HG03460 (cell line): ENCODE results near the gene IDI1.
A peak's percentile ranks its signal among the peaks of the same experiment; 100 is the strongest.

ENCODE experiments used
- ATAC-seq: cut with Tn5 transposase; IDR thresholded peaks from one replicate; pipeline ENCODE4 v1.9.1; 2021; ENCODE audit not compliant: unreplicated experiment

The IDI1 gene

DNA sequence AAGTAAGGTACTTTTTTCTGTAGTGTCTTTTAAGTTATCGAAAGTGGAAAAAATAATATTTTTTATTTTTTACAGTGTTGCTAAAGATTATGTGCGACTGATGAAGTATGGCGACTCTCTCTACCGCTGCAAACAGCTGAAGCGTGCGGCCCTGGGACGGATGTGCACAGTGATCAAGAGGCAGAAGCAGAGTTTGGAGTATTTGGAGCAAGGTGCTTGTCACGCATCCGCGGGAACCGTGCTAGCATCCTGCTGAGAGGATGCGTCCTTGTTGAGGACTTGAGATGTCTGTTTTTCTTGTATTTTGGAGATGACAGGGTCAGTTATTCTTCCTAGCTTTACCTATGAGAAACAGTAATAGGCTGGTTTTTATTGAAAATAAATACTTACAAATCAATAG lies 52.9 kb downstream of the IDI1 start:
- ATAC-seq = no peak

DNA sequence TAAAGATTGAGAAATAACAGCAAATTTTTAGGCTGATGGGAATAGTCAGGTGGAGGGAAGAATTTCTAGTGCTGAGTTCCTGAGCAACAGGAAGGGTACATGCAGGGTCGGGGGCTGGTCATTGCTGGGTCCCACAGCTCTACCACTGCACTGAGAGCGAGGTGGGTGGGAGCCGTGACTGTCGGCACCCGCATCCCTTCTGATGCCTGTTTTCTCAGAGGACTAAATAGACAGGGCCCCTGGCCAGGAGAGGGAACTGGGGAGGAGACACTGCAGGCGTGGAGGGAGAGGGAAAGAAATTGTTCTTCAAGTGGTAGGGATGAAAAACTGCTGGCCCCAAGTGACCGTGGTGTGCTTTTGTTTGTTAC lies 53.4 kb downstream of the IDI1 start:
- no peak for ATAC-seq

DNA sequence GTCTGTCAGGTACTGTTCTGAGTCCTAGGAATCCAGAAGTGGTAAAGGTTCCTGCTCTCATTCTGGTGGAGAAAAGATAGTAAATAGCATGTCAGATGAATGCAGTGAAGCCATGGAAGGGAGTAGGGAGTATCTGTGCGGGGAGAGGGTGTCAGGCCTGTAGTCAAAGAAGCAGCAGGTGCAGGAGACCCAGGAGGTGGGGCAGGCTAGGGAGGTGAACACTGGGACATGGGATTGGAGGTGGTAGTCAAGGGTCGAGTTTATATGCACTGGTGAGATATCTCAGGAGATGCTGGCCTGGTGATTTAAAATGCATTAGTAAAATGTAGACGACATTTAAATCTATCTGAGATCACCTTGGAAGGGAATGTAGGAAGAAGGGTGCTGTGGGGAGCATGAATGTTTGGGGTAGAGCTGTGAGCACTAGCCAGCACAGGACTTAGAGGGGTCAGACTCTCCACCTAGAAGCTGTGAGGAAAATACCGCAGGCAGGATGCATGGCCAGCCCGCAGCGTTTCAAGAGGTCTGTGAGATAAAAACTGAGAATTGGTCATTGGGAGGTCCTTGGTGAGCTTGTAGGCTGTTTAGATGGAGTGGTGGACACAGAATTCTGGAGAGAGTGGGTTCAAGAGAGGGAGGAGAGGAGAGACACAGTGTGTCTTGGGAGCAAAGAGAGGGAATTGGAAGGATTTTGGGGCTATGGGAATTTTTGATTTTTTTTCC lies 53.9 kb downstream of the IDI1 start:
- ATAC-seq = no peak

DNA sequence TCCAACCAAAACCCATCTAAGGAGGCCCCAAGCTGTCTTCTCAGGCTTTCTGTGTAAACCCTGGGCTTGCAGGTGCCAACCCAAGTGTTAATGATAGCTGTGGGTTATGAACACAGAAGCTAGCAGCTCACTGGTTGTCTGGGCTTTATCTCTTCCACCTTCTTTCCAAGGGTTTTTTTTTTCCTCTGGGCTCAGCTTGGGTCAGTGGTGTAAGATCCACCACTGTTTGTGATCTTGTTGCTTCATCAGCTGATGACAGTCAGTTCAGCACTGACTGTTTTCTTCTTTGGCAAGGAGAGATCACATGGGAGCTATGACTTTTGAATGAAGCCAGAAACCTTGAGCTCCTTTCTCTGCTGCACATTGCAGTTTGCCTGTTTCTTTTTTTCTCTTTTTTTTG lies 56.0 kb downstream of the IDI1 start:
- peak; percentile 7 for ATAC-seq

DNA sequence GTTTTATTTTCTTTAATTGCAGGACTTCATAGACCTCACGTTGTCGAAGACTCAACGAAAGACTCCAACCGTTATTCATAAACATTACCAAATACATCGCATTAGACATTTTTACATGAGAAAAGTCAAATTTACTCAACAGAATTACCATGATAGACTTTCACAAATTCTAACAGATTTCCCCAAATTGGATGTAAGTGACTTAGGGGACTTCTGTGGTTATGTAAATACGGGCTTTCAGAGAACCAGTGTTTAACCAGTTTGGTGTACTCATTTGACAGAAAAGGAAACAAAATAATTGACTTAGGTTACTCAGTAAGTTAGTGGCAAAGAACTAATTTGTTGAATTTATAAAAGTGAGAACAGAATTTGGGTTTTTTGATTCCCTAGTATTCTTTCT lies 56.5 kb downstream of the IDI1 start:
- ATAC-seq = peak; percentile 31

DNA sequence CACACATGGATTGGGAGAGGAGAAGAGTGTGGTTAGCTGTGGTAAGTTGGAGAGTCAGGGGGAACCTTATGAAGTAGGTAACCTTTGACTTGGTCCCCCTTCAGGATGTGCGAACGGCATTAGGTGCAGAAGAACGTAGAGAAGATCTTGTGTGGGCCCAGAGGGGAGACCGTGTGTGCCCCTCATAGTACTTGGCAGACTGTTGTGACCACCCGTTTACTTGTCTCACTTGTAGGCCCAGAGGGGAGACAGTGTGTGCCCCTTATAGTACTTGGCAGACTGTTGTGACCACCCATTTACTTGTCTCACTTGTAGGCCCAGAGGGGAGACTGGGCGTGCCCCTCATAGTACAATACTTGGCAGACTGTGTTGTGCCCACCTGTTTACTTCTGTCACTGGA lies 58.1 kb downstream of the IDI1 start:
- ATAC-seq = no peak
